Adrenal gland (tissue), 12 donors: ENCODE data around the gene ASMTL. TPM values are rescaled to one million over a fixed set of nuclear protein-coding genes. Genes with fewer than 3 reads are reported as not detected.

ENCODE experiments used
- DNase-seq, 7 donors: peaks; one replicate each; pipeline ENCODE4 v3.0.0-alpha.2; 2019 to 2020
- H3K27ac ChIP-seq, 5 donors: fragments of 200-600 bp; sonication (generic) in 4 of 5; 1 replicate in 3 of 5; 2 replicates in 2 of 5; pipeline versions ENCODE4 v1.5.1 to v1.8.0; 2016 to 2020; ENCODE audit warnings: mild to moderate bottlenecking in 1 of 5
- H3K27me3 ChIP-seq: fragments of 200-600 bp; 2 replicates; pipeline ENCODE4 v1.8.0; 2021
- H3K36me3 ChIP-seq, 2 donors: fragments of 200-600 bp; replicated peaks in 1 of 2; 1 replicate in 1 of 2; 2 replicates in 1 of 2; pipeline versions ENCODE4 v1.5.1 to v1.8.0; 2018 to 2022
- H3K4me1 ChIP-seq, 2 donors: fragments of 200-600 bp; replicated peaks in 1 of 2; 1 replicate in 1 of 2; 2 replicates in 1 of 2; pipeline versions ENCODE4 v1.5.1 to v1.8.0; 2018 to 2021
- H3K4me3 ChIP-seq, 4 donors: fragments of 200-600 bp; sonication (generic) in 3 of 4; one replicate each; pipeline ENCODE4 v1.5.1; 2016 to 2018
- H3K9me3 ChIP-seq, 3 donors: fragments of 200-600 bp; sonication (generic) in 1 of 3; replicated peaks in 1 of 3; 1 replicate in 2 of 3; 2 replicates in 1 of 3; pipeline versions ENCODE4 v1.5.1 to v1.8.0; 2016 to 2021
- CTCF ChIP-seq, 6 experiments: fragments of 450-650 bp in 4 of 6; fragments of 200-600 bp in 2 of 6; sonication (generic) in 1 of 6; IDR thresholded peaks; 1 replicate in 5 of 6; 2 replicates in 1 of 6; pipeline versions ENCODE4 v1.5.1 to v1.8.0; 2016 to 2021; ENCODE audit warnings: antibody characterized with exemption in 6 of 6, mild to moderate bottlenecking in 2 of 6, moderate library complexity in 1 of 6
- POLR2A ChIP-seq, 2 donors: fragments of 450-650 bp; IDR thresholded peaks; one replicate each; pipeline ENCODE4 v1.6.1; 2017; ENCODE audit warnings: antibody characterized with exemption in 2 of 2, mild to moderate bottlenecking in 2 of 2, moderate library complexity in 1 of 2
- WGBS, 4 donors: extraction: QIAGEN DNeasy Blood & Tissue Kit in 2 of 4; methylation state at CpG; one replicate each; pipeline versions ENCODE4 v1.1.5 to v1.1.7; 2013 to 2017; 5-methylcytosine and 5-hydroxymethylcytosine counted together
- intact Hi-C, 2 donors: fragments of 100-400 bp; cut with DNase I; formaldehyde crosslinking; loops; one replicate each; pipeline versions ENCODE4 v1.14.1 to v1.15.0; 2022 to 2023
- polyA plus RNA-seq, 3 donors: library from polyadenylated mRNA; stranded (reverse); fragments of 200-250 nt in 2 of 3; fragments of 350-450 nt in 1 of 3; fragmentation: Illumina TruSeq in 1 of 3; extraction: RNeasy Lipid Tissue Mini Kit (QIAGEN cat#74804) in 1 of 3; gene quantifications; one replicate each; pipeline ENCODE4 v1.2.3, GENCODE V29; 2013 to 2014
- total RNA-seq, 9 donors: library from RNA; depleted of rRNA in 4 of 9; stranded (reverse); fragments of >200 nt in 4 of 9; fragments of 120-200 nt in 1 of 9; fragmentation: NEBNext Ultra II Directional in 1 of 9; extraction: Animal tissue kit (Norgen Biotek cat#: 25700) in 1 of 9; gene quantifications; one replicate each; pipeline versions ENCODE4 v1.1.0 to v1.2.4, GENCODE V29; 2013 to 2023
- donor health status: healthy with polysubstance abuse.
- donor health status: Bipolar disorder and iron deficiency.
- donor health status: DM: yes; HTN: yes; CAD: no.
- donor health status: DM: no; HTN: no; CAD: no.
- donor health status: DM: no; HTN: no; CAD: no.
- donor health status: DM: yes; HTN: yes; CAD: no.

ASMTL gene
- total and polyA plus RNA-seq, 12 donors, result 7.9 to 35.5 (median 30.9) TPM

- peak in 6 of 7 donors; percentile 4 to 42 (median 11) for DNase-seq
- Histone ChIP-seq H3K27ac (no peak overlapping the region), H3K4me1 (no peaks in the 10 kb centered on the region), H3K27me3 (no peaks in the 10 kb centered on the region), H3K36me3 (peaks cover 0 to 2% of the 10 kb centered on the region in 2 donors), H3K4me3 (no peak overlapping the region), H3K9me3 (no peaks in the 10 kb centered on the region)
- intact Hi-C loops, result loop anchor here in 1 of 2 donors (10.0 kb wide), 1 partner anchor 49 kb away; the partner anchor contains the start of gene SLC25A6
- TF ChIP-seq POLR2A (IDR thresholded peaks at IDR 0.05), result no peak
- no peak for TF ChIP-seq CTCF (IDR thresholded peaks at IDR 0.05)
- 77 to 90% (median 86%) methylated on average over 16 to 26 of the region's 26 CpGs for WGBS, 4 donors
Measured at GRCh38 chrX:1443496-1444075, 9.1 kb downstream of the ASMTL start.

- no peaks in the 10 kb centered on the region for H3K4me1 ChIP-seq
- intact Hi-C loops, result loop anchor here in 1 of 2 donors (10.0 kb wide), 1 partner anchor 48 kb away; the partner anchor contains the start of gene SLC25A6
- peak in 6 of 7 donors; percentile 2 to 39 (median 10) for DNase-seq
- no peak overlapping the region for H3K4me3 ChIP-seq
- TF ChIP-seq CTCF (IDR thresholded peaks at IDR 0.05) (no peak), POLR2A (IDR thresholded peaks at IDR 0.05) (no peak)
- H3K36me3 ChIP-seq, result peaks cover 0 to 5% of the 10 kb centered on the region in 2 donors
- no peaks in the 10 kb centered on the region for H3K27me3 ChIP-seq
- no peak overlapping the region for H3K27ac ChIP-seq
- 85 to 92% (median 90%) methylated on average over 16 to 36 of the region's 38 CpGs for WGBS, 4 donors
- no peaks in the 10 kb centered on the region for H3K9me3 ChIP-seq
Measured at GRCh38 chrX:1442724-1443367, 9.9 kb downstream of the ASMTL start.

- H3K36me3 ChIP-seq, result peaks cover 0 to 5% of the 10 kb centered on the region in 2 donors
- no peaks in the 10 kb centered on the region for H3K27me3 ChIP-seq
- DNase-seq, result peak in 5 of 7 donors; percentile 4 to 42 (median 4)
- no peak for TF ChIP-seq CTCF (IDR thresholded peaks at IDR 0.05)
- TF ChIP-seq POLR2A (IDR thresholded peaks at IDR 0.05), result no peak
- 95 to 98% (median 97%) methylated on average over 15 to 18 of the region's 18 CpGs for WGBS, 4 donors
- intact Hi-C loops, result loop anchor here in 1 of 2 donors (10.0 kb wide), 1 partner anchor 47 kb away; the partner anchor contains the start of gene SLC25A6
- no peak overlapping the region for H3K4me3 ChIP-seq
- no peaks in the 10 kb centered on the region for H3K9me3 ChIP-seq
- no peaks in the 10 kb centered on the region for H3K4me1 ChIP-seq
- H3K27ac ChIP-seq, result no peak overlapping the region
Measured at GRCh38 chrX:1442016-1442665, 10.6 kb downstream of the ASMTL start.

- 97 to 100% (median 98%) methylated on average over 6 of the region's 6 CpGs for WGBS, 4 donors
- no peak overlapping the region for H3K27ac ChIP-seq
- H3K36me3 ChIP-seq, result peaks cover 0 to 5% of the 10 kb centered on the region in 2 donors
- no peaks in the 10 kb centered on the region for H3K9me3 ChIP-seq
- H3K27me3 ChIP-seq, result no peaks in the 10 kb centered on the region
- DNase-seq, result peak in 3 of 7 donors; percentile 2 to 35 (median 3)
- TF ChIP-seq CTCF (IDR thresholded peaks at IDR 0.05) (no peak), POLR2A (IDR thresholded peaks at IDR 0.05) (no peak)
- intact Hi-C loops, result loop anchor here in 1 of 2 donors (10.0 kb wide), 1 partner anchor 46 kb away; the partner anchor contains the start of gene SLC25A6
- H3K4me1 ChIP-seq, result no peaks in the 10 kb centered on the region
- H3K4me3 ChIP-seq, result no peak overlapping the region
Measured at GRCh38 chrX:1440506-1440905, 12.2 kb downstream of the ASMTL start.
